GM21528 (cell line): ENCODE results near the gene CYP4F22.
"Not testable (repeated sequence)": the region's sequence is repeated elsewhere in the genome, so short reads cannot be mapped to it uniquely, and the experiment has no call there.

Source experiments
- ATAC-seq: cut with Tn5 transposase; IDR thresholded peaks from one replicate; pipeline ENCODE4 v1.9.1; 2021; ENCODE audit warnings: mild to moderate bottlenecking, moderate library complexity; ENCODE audit not compliant: unreplicated experiment, low FRiP score

Gene CYP4F22

GRCh38 chr19:15488489-15489226 lies 19.7 kb upstream of the CYP4F22 start:
- no peak for ATAC-seq

DNA sequence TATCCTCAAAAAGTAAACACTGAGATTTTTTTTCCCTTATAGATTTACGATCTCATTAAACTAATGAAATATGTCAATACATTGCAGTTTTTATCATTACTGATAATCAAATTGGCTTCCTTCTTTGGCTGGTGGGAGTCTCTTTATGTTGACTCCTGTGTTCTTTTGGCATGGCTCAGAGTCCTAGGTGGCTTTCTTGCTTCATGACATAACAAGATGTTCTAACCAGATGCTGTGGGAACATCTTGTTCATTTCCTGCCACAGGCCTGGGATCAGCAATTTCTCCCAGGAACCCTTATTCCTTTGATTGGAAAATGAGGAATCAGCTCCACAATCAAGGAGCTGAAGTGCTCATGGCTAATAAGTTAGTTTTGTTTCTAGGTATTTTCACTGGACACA lies 13.2 kb upstream of the CYP4F22 start:
- ATAC-seq = no peak

DNA sequence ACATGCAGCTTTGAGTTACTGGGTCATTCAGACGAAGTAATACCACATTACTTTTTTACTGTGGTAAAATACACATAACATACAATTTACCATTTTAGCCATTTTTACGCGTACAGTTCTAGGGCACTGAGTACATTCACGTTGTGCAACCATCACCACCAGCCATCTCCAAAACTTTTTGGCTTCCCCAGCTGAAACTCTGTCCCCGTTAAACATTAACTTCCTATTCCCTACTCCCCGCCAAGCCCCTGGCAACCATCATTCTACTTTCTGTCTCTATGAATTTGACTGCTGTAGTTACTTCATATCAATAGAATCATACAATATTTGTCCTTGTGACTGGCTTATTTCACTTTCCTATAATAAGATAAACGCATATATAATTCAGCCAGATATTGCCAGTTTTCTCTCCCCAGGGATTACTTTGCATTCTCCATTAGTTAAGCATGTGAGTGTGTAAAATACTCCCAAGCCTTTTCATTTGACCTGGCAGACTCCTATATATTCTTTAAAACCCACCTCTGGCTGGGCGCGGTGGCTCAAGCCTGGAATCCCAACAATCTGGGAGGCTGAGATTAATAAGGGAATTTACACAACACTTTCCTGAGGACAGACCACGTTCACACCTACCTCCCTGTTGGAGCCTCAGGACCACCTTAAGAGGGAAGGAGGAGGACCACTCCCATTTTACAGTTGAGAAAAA lies 10.0 kb upstream of the CYP4F22 start:
- ATAC-seq = no peak

DNA sequence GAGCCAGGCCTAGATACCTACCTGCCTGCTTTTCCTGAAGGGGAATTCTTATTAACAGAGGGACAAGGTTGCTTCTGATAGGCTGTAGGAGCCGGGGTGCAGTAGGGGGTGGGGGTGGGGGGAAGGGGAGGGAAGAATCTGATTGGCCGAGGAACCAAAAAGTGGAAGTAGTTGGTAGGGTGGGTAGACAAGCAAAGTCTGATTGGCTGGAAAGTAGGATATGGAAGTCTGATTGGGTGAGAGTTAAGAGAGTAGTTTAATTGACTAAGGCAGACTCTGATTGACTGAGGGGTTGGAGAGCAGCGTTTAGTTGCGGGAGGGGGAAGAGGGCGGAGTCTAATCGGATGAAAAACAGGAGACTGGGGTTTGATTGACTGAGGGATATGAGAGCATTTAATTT lies 9.4 kb upstream of the CYP4F22 start:
- no peak for ATAC-seq

- ATAC-seq = no peak
Measured at GRCh38 chr19:15501596-15501995, 6.7 kb upstream of the CYP4F22 start.

- ATAC-seq = no peak
Measured at GRCh38 chr19:15502264-15502663, 6.1 kb upstream of the CYP4F22 start.

- ATAC-seq = no peak
Measured at GRCh38 chr19:15506074-15506571, 2.2 kb upstream of the CYP4F22 start.

DNA sequence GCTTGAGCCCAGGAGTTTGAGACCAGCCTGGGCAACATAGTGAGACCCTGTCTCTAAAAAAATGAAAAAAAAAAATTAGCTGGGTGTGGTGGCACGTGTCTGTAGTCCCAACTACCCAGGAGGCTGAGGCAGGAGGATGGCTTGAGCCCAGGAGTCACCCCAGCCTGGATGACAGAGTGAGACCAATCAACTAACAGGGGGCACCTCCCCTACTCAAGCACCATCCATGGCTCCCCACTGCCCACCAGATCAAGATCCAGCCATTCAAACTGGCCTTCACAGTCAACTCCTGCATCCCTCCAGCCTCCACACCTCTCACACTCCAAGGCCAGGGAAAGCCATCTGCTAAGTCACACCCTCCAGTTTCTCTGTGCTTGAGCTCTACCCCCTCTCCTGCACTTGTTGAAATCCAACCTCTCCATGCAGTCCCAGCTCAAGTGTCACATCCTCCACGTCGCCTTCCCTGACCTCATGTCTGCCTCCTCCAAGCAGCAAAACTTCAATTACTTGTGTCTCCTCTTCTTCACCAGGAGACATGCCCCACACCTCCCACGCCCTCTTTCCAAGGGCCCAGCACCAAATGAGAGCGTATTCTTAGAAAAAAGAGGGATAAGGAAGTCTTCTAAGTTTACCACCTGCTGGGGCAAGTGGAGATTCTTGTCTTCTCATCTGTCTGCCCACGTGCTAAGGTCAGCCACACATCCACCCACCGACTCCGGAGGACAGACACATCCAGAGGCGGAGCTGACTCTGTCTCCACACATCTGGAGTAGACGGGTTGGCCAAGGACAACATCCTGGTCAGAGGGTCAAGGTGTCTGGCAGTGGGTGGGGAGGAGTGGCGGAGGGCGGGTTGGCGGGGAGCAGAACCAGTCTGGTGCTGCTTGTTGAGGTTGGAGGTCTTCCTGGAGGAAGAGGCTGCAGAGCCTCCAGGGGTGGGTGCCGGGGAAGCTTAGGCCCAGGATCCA lies 974 bp upstream of the CYP4F22 start:
- ATAC-seq = no peak

DNA sequence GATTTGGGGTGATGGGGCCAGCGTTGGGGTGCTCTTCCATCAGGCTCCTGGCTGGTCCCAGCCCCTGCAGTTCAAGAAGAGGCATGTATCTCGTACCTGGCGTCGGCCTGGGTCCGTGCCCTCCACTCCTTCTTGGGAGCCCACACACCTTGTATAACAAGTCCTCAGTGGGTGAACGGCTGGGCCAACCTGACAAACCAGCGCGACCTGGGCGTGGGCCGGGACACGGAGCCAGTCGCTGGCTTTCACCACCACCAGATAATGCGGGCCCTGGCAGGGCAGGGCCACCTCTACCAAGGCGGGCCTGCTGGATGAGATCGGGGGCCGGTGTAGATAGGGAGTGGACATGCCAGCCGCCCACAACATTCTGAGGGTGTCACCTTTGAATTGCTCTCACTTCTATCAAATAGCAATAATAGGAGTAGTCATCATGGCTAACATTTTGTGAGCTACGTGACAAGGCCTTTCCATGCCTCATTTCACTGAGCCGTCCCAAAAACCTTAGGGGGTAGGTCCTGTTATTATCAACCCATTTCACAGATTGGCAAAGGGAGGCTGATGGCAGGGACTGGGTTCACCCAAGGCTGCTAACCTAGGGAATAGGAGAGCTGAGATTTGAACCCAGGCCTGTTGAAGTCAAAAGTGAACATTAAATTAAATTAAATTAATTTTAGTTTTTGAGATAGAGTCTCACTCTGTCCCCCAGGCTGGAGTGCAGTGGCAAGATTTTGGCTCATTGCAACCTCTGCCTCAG lies 3.5 kb downstream of the CYP4F22 start:
- ATAC-seq = no peak

DNA sequence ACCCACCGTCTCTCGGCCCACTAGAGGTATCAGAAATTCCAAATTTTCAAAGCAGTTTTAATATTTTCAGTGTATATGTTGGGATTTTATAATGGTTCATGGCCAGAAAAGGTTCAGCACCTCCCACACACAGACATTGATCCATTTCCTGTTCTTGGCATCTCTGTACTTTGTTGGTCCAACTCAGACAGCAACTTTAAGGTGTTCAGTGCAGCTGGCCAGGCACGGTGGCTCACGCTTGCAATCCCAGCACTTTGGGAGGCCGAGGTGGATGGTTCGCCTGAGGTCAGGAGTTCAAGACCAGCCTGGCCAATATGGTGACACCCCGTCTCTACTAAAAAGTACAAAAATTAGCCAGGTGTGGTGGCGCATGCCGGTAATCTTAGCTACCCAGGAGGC lies 6.9 kb downstream of the CYP4F22 start:
- ATAC-seq = not testable (repeated sequence)

GRCh38 chr19:15516363-15516762 lies 8.0 kb downstream of the CYP4F22 start:
- no peak for ATAC-seq

DNA sequence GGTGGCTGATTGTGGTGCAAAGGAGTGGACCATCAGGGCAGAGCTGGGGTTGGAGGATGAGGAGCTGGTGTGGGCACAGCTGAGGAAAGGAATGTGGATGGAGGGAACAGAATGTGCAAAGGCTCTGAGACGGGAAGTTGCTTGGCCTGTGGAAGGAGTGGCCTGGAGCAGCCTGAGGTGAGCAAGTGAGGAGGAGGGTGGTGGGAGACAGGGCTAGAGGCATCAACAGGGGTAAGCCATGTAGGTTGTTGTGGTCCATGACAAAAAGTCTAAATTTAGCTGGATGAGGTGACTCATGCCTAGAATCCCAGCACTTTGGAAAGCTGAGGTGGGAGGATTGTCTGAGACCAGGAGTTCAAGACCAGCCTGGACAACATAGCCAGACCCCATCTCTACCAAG lies 9.5 kb downstream of the CYP4F22 start:
- ATAC-seq = no peak

- ATAC-seq = no peak
Measured at GRCh38 chr19:15519433-15519976, 11.2 kb downstream of the CYP4F22 start.

DNA sequence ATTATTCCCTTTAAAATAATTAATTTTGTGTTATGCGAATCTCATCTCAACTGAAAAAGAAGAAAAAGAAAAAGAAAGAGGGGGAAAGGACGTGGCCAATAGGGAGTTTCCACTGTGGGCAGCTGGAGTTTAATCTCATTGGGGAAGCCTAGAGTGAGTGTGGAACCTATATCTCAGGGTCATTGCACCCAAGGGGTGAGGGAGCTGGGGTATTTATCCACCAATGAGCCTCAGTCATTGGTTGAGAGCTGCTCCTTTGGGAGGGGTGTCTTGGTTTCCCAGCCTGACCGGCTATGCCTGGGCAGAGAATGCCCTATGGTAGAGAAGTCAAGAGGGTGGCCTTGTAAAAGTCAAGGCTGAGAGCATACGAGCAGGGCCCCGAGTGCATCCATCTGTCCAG lies 16.5 kb downstream of the CYP4F22 start:
- no peak for ATAC-seq

GRCh38 chr19:15525291-15525690 lies 17.0 kb downstream of the CYP4F22 start:
- no peak for ATAC-seq

- no peak for ATAC-seq
Measured at GRCh38 chr19:15526408-15526807, 18.1 kb downstream of the CYP4F22 start.

DNA sequence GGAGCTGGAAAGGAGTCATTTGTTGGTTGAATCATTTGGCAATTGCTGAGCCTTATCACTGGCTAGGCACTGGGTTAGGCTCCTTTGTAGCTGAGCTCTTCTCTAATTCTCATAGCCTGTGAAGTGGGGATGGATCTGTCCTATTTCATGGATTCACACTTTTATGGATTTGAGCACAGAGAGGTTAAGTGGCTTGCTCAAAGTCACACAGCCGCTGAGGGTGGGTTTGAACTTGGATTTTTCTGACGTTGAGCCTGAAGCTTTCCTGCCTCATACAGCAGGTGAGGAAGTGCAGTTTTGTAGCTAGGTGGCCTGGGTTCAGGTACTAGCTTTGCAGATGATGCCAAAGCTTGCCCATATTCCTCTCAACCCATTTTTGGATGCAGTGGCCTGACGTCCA lies 19.4 kb downstream of the CYP4F22 start:
- no peak for ATAC-seq

GRCh38 chr19:15529774-15530372 lies 21.5 kb downstream of the CYP4F22 start:
- no peak for ATAC-seq

DNA sequence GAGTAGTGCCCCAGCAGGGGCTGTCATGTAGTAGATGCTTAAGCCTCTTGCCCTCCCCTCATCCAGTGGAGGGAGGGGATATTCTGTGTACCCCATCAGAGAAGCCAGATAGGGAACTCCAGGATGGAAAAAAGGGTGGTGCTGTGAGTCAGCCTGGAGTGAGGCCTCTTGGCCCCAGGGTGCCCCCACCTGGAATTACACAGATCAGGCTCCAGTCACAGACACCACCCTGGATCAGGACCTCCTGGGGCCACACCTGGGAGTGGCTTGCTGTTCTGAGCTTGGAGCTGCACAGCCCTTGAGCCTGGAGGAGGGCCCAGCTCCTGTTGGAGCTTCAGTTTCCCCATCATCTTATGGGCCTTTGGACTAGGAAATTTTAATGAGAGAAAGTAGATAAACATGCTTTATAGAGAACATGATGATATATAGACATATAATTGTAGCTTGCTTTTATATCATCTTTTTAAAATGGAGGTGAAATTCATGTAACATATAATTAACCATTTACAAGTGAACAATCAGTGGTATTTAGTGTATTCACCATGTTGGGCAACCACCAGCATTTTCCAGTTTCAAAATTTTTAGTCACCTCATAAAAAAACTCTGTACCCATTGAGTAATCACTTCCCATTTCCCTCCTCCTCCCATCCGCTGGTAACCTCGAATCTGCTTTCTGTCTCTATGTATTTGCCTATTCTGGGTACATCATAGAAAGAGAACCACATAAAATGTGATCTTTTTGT lies 24.6 kb downstream of the CYP4F22 start:
- ATAC-seq = no peak
